AG04450 (cell line): Measurements from ENCODE around the gene U2AF1L4. TPM values are rescaled to one million over a fixed set of nuclear protein-coding genes. Genes with fewer than 3 reads are reported as not detected.

Source experiments
- CTCF ChIA-PET: fragments of 300-600, 350-600 bp; formaldehyde crosslinking; extraction: SDS; loops from one replicate; lab custom pipeline; 2022; ENCODE audit warnings: antibody characterized with exemption, inconsistent platforms; lab: Charles Lee
- POLR2A ChIA-PET: fragments of 350-600 bp; formaldehyde crosslinking; extraction: SDS; loops from one replicate; lab custom pipeline; 2021; ENCODE audit warnings: antibody characterized with exemption, inconsistent platforms; lab: Yijun Ruan, JAX
- DNase-seq: peaks from one replicate; pipeline ENCODE4 v3.0.0-alpha.2; 2011; ENCODE audit warnings: low read depth, low spot score
- H3K27ac ChIP-seq: one replicate; pipeline ENCODE4 v1.5.1; 2012; ENCODE audit warnings: low read depth, low read length, control low read depth
- H3K27me3 ChIP-seq: one replicate; pipeline ENCODE4 v1.6.0; 2012; ENCODE audit warnings: low read length; ENCODE audit not compliant: control insufficient read depth, insufficient read depth
- H3K4me3 ChIP-seq: 2 replicates; pipeline ENCODE4 v1.5.1; 2011; ENCODE audit warnings: mild to moderate bottlenecking, low read depth, low read length, control low read depth
- H3K9me3 ChIP-seq: 2 replicates; pipeline ENCODE4 v1.5.1; 2012; ENCODE audit warnings: low read length; ENCODE audit not compliant: control insufficient read depth, insufficient read depth
- polyA plus RNA-seq: library from polyadenylated mRNA; depleted of rRNA; stranded (reverse); fragments of >200 nt; gene quantifications from 2 replicates; pipeline ENCODE4 v1.2.3, GENCODE V29; 2011
- TF ChIP-seq, protein P1 (sequence below): IDR thresholded peaks from 2 replicates; pipeline ENCODE4 v1.5.1; 2011; ENCODE audit warnings: low read depth, low read length, control low read depth, inconsistent platforms

The U2AF1L4 gene
- polyA plus RNA-seq, 1 experiment = 10.2 TPM

DNA sequence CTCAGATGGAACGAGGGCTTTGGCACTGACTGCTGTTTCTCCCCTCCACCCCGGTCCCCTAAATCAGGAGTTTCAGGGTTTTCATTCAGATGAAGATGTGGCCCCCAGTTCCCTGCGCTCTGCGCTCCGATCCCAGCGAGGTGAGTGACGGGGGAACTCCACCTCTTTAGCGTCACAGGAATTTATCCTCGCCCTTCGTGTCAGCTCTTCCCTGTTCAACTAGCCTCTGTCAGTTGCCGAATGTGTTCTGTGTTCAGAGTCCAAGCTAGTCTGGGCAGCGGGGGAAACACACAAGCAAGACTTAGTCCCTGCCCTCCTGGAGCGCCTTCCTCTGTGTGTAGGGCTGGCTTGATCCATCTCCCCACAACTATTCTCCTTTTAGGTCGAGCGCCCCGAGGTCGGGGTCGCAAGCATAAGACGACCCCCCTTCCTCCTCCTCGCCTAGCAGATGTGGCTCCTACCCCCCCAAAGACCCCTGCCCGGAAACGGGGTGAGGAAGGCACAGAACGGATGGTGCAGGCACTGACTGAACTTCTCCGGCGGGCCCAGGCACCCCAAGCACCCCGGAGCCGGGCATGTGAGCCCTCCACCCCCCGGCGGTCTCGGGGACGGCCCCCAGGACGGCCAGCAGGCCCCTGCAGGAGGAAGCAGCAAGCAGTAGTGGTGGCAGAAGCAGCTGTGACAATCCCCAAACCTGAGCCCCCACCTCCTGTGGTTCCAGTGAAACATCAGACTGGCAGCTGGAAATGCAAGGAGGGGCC is 25.6 kb downstream of the U2AF1L4 start:
- Histone ChIP-seq H3K27me3 (no peaks in the 10 kb centered on the region), H3K9me3 (no peaks in the 10 kb centered on the region; the same call in 1 of the 2 replicates), H3K27ac (no peak overlapping the region), H3K4me3 (peak overlapping the region; percentile 90)
- POLR2A ChIA-PET = interaction anchor here (1.2 kb wide), 1 partner anchor 21 kb away, joined by 8 read pairs; no protein-coding TSS in a partner anchor
- CTCF ChIA-PET = interaction anchor here (1.1 kb wide), 1 partner anchor 26 kb away, joined by 3 read pairs; the partner anchor contains the start of genes PSENEN and U2AF1L4
- DNase-seq = no peak
- TF ChIP-seq, protein P1, sequence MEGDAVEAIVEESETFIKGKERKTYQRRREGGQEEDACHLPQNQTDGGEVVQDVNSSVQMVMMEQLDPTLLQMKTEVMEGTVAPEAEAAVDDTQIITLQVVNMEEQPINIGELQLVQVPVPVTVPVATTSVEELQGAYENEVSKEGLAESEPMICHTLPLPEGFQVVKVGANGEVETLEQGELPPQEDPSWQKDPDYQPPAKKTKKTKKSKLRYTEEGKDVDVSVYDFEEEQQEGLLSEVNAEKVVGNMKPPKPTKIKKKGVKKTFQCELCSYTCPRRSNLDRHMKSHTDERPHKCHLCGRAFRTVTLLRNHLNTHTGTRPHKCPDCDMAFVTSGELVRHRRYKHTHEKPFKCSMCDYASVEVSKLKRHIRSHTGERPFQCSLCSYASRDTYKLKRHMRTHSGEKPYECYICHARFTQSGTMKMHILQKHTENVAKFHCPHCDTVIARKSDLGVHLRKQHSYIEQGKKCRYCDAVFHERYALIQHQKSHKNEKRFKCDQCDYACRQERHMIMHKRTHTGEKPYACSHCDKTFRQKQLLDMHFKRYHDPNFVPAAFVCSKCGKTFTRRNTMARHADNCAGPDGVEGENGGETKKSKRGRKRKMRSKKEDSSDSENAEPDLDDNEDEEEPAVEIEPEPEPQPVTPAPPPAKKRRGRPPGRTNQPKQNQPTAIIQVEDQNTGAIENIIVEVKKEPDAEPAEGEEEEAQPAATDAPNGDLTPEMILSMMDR = no peak

DNA sequence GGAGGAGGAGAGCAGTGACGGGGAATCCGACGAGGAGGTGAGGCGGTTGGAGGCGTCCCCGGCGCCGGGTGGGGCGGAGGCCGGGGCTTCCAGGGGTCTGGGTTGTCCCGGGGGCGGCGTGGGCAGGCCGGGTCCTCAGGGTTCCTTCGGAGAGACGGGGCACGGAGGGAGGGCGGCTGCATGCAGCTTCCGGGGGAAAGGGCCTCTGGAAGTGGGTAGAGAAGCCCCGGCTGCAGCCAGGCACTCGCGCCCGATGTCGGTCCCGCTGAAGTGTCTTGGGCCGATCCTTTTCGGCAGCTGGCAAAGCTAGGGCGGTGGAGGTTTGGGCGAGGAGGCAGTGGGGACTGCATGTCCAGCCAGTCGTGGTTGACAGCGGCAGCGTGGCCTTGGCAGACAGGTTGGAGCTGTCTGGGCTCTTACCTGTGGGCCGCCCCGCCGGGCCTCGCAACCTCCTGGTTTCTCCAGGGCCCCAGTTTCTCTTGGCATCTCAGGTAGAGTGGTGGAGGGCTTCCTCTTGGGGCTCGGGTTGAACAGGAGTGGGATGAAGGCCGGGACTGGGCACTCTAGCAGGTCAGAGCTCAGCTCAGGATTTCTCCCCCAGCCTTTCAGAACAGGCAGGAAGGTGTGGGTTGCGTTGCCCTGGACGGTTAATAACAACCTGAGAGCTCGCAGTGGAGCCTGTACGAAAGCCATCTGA is 26.7 kb downstream of the U2AF1L4 start:
- POLR2A ChIA-PET = interaction anchor here (1.2 kb wide), 1 partner anchor 22 kb away, joined by 8 read pairs; no protein-coding TSS in a partner anchor
- H3K27ac ChIP-seq = peak overlapping the region; percentile 21
- CTCF ChIA-PET = interaction anchor here (0.6 kb wide), 1 partner anchor 26 kb away, joined by 3 read pairs; no protein-coding TSS in a partner anchor

DNA sequence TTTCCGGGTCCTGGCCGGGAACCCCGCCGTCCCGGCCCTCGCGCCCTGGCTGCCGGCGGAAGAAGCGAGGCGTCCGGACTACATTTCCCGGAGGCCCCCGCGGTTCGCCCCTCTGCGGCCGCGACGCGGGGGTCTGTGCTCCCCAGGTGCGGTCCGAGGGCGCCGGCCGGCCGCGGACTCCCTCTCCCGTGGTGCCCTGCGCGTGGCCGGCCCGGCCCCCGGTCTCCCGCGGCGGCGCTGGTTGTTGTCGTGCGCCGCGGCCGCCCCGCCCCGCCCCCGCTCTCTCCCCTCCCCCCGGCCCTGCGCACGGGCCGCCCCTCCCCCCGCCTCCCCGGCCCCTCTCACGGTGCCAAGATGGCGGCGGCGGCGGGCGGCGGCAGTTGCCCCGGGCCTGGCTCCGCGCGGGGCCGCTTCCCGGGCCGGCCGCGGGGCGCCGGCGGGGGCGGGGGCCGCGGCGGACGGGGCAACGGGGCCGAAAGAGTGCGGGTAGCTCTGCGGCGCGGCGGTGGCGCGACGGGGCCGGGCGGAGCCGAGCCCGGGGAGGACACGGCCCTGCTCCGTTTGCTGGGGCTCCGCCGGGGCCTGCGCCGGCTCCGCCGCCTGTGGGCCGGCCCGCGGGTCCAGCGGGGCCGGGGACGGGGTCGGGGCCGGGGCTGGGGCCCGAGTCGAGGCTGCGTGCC is 27.4 kb downstream of the U2AF1L4 start, which contains the start of gene KMT2B:
TSS of gene KMT2B (plus strand) at position 339 of the 680 bp plus-strand sequence. CDS start at position 355, 16 bp downstream.
- ChIA-PET POLR2A (no interaction called here), CTCF (no interaction called here)

More for the DNA sequence above, 26.7 kb downstream of the U2AF1L4 start:
- TF ChIP-seq, protein P1 = no peak
- H3K9me3 ChIP-seq = no peaks in the 10 kb centered on the region; the same call in 1 of the 2 replicates
- DNase-seq = no peak
- no peaks in the 10 kb centered on the region for H3K27me3 ChIP-seq
- H3K4me3 ChIP-seq = peak overlapping the region; percentile 90

DNA sequence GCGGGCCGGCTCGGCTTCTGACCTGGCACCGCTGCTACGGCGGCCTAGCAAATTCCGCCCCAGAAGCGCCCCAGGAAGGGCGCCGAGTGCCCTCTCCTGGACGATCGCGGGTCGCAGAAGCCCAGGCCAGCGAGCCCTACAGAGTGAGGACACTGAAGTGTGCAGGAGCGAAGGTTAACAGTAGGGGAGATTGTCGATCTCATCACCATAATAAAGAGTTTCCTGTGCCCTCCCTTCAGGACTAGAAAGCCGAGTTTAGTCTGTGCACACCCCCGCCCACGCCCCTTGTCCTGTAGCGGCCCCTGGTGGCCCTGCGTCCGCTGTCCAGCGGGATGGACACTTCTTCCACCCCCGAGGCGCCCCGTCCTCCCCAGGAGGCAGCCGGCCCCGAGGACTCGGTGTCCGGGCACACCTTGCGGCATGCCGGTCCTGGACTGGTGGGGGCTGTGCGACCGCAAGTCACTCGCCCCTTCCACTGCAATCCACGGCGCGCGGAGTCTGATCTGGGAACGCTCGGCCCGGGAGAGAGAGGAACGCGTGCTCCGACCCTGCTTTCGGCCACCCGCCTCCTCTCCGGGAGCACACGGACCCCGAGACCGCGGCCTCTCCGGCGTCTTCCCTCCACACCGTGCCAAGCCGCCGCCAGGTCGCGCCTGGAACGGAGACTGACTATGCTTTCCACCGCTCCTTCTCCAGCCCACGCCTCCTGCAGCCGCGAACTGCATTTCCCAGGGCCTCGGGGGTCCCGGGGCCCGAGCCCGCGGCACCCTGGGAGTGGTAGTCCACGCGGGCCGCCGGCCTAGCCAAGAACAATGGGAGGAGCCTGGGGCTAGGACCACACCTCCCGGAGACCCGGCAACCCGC is 28.2 kb downstream of the U2AF1L4 start:
- Histone ChIP-seq H3K27ac (peak overlapping the region; percentile 57), H3K9me3 (no peaks in the 10 kb centered on the region; the same call in 1 of the 2 replicates), H3K27me3 (no peaks in the 10 kb centered on the region), H3K4me3 (peak overlapping the region; percentile 84)
- TF ChIP-seq, protein P1 = peak; percentile 85
- ChIA-PET POLR2A (no interaction called here), CTCF (no interaction called here)
- peak; percentile 84 for DNase-seq

More for the DNA sequence above, 27.4 kb downstream of the U2AF1L4 start, which contains the start of gene KMT2B:
- peak within 1 kb of the TSS; percentile 57 for H3K27ac ChIP-seq
- peak within 1 kb of the TSS; percentile 90 for H3K4me3 ChIP-seq
- H3K9me3 ChIP-seq = no peaks in the 10 kb centered on the region; the same call in 1 of the 2 replicates
- no peaks in the 10 kb centered on the region for H3K27me3 ChIP-seq
- TF ChIP-seq, protein P1 = no peak
- DNase-seq = no peak
